Endothelial cell of umbilical vein (primary cell): Measurements from ENCODE around the gene NPPA. TPM values are rescaled to one million over a fixed set of nuclear protein-coding genes. Genes with fewer than 3 reads are reported as not detected.

Source experiments
- BruUV-seq: library from RNA; stranded (reverse); fragments of 400-500 nt; replicated peaks from 2 replicates; lab custom pipeline; 2021; lab: Mats Ljungman, UMichigan
- CTCF ChIA-PET: fragments of 300-600, 350-600 bp; sonication (Branson Sonifier 250); formaldehyde crosslinking; loops from one replicate; lab custom pipeline; 2021; ENCODE audit warnings: antibody characterized with exemption, inconsistent platforms; lab: Charles Lee
- POLR2A ChIA-PET: fragments of 300-600, 350-600 bp; sonication (Branson Sonifier 250); formaldehyde crosslinking; loops from one replicate; lab custom pipeline; 2021; ENCODE audit warnings: antibody characterized with exemption, inconsistent platforms; lab: Charles Lee
- DNase-seq: peaks from one replicate; pipeline ENCODE4 v3.0.0-alpha.2; 2011; ENCODE audit warnings: low read depth, low spot score
- FAIRE-seq: peaks from 2 replicates; lab custom pipeline; 2011; peaks lifted over from hg19 to GRCh38; lab: Jason Lieb, UNC
- H2AFZ ChIP-seq: 2 replicates; pipeline ENCODE4 v1.6.0; 2012; ENCODE audit warnings: low read depth, low read length, control low read depth, inconsistent platforms
- H3K27ac ChIP-seq: 2 replicates; pipeline ENCODE4 v1.5.1; 2011; ENCODE audit warnings: low read depth, mild to moderate bottlenecking, control low read depth, low read length, moderate library complexity; ENCODE audit not compliant: insufficient read depth
- H3K27me3 ChIP-seq, 2 experiments: 2 replicates each; pipeline versions ENCODE4 v1.6.0 to v1.6.1; 2011; ENCODE audit warnings: low read length in 2 of 2, mixed read lengths in 1 of 2; ENCODE audit not compliant: control insufficient read depth in 2 of 2, insufficient read depth in 2 of 2
- H3K36me3 ChIP-seq, 2 experiments: 2 replicates in 1 of 2; 3 replicates in 1 of 2; pipeline ENCODE4 v1.5.1; 2011; ENCODE audit warnings: low read length in 2 of 2, mild to moderate bottlenecking in 1 of 2, moderate library complexity in 1 of 2; ENCODE audit not compliant: control insufficient read depth in 2 of 2, insufficient read depth in 2 of 2; ENCODE audit errors: extremely low read depth in 1 of 2
- H3K4me1 ChIP-seq: 3 replicates; pipeline ENCODE4 v1.5.1; 2011; ENCODE audit warnings: mild to moderate bottlenecking, low read length; ENCODE audit not compliant: control insufficient read depth, insufficient read depth; ENCODE audit errors: extremely low read depth
- H3K4me2 ChIP-seq: 2 replicates; pipeline ENCODE4 v1.6.1; 2011; ENCODE audit warnings: low read length, control low read depth, mixed read lengths; ENCODE audit not compliant: insufficient read depth
- H3K4me3 ChIP-seq, 3 experiments: fragments of 200-600 bp in 1 of 3; sonication (generic), shearing (Covaris generic) in 1 of 3; replicated peaks in 1 of 3; 2 replicates each; pipeline ENCODE4 v1.5.1; 2011 to 2016; ENCODE audit warnings: control low read depth in 3 of 3, low read length in 3 of 3, mild to moderate bottlenecking in 2 of 3, inconsistent platforms in 1 of 3, low read depth in 1 of 3, moderate library complexity in 1 of 3; ENCODE audit not compliant: insufficient read depth in 1 of 3
- H3K79me2 ChIP-seq: 2 replicates; pipeline ENCODE4 v1.6.0; 2012; ENCODE audit warnings: low read length, inconsistent platforms; ENCODE audit not compliant: control insufficient read depth, insufficient read depth
- H3K9ac ChIP-seq: replicated peaks from 2 replicates; pipeline ENCODE3; 2011; ENCODE audit warnings: low read length, control low read depth; ENCODE audit not compliant: insufficient read depth; ENCODE audit errors: extremely low read depth
- H3K9me1 ChIP-seq: replicated peaks from 3 replicates; pipeline ENCODE4 v1.6.0; 2011; ENCODE audit warnings: mild to moderate bottlenecking, low read length; ENCODE audit not compliant: control insufficient read depth, insufficient read depth; ENCODE audit errors: extremely low read depth
- H3K9me3 ChIP-seq: replicated peaks from 2 replicates; pipeline ENCODE4 v1.5.1; 2012; ENCODE audit warnings: low read length, inconsistent platforms; ENCODE audit not compliant: control insufficient read depth, insufficient read depth
- H4K20me1 ChIP-seq: replicated peaks from 2 replicates; pipeline ENCODE3; 2011; ENCODE audit warnings: mild to moderate bottlenecking, low read length; ENCODE audit not compliant: control insufficient read depth, insufficient read depth; ENCODE audit errors: extremely low read depth
- EZH2 ChIP-seq: IDR thresholded peaks from 2 replicates; pipeline ENCODE4 v1.6.1; 2012; ENCODE audit warnings: borderline replicate concordance, low read depth, mild to moderate bottlenecking, moderate library complexity, low read length, inconsistent platforms; ENCODE audit not compliant: severe bottlenecking
- FOS ChIP-seq: IDR thresholded peaks from 2 replicates; pipeline ENCODE4 v1.6.1; 2011; ENCODE audit warnings: mild to moderate bottlenecking, low read length, moderate library complexity, borderline replicate concordance; ENCODE audit not compliant: insufficient read depth
- GATA2 ChIP-seq: IDR thresholded peaks from 2 replicates; pipeline ENCODE4 v1.7.0; 2011; ENCODE audit warnings: low read depth, mild to moderate bottlenecking, moderate library complexity, mixed read lengths, low read length; ENCODE audit not compliant: insufficient read length, insufficient read depth
- JUN ChIP-seq: IDR thresholded peaks from 2 replicates; pipeline ENCODE4 v1.6.1; 2011; ENCODE audit warnings: borderline replicate concordance, low read depth; ENCODE audit not compliant: insufficient read length, insufficient read depth
- MAX ChIP-seq: IDR thresholded peaks from 2 replicates; pipeline ENCODE4 v1.6.1; 2011; ENCODE audit not compliant: insufficient read depth, insufficient read length
- MYC ChIP-seq: IDR thresholded peaks from one replicate; pipeline ENCODE4 v1.6.1; 2011; ENCODE audit warnings: mild to moderate bottlenecking, low read depth, low read length
- POLR2A ChIP-seq: IDR thresholded peaks from 2 replicates; pipeline ENCODE4 v1.6.1; 2012; ENCODE audit warnings: low read depth, mild to moderate bottlenecking, control low read depth, low read length
- POLR2AphosphoS5 ChIP-seq: IDR thresholded peaks from 2 replicates; pipeline ENCODE4 v1.6.1; 2012; ENCODE audit warnings: low read depth, mild to moderate bottlenecking, control low read depth, low read length, moderate library complexity; ENCODE audit not compliant: insufficient read depth
- dilution Hi-C: fragments of 300-500 bp; cut with MboI; formaldehyde crosslinking; loops from one replicate; pipeline ENCODE4 v1.15.0; 2019; ENCODE audit warnings: low sequenced_read_pairs; ENCODE audit not compliant: extremely low pct_ligation_motif_present
- intact Hi-C: fragments of 100-400 bp; cut with micrococcal nuclease; formaldehyde crosslinking; loops from one replicate; pipeline ENCODE4 v1.10.0; 2022
- polyA plus RNA-seq, 4 experiments: library from polyadenylated mRNA; depleted of rRNA in 3 of 4; stranded (reverse) in 3 of 4; unstranded in 1 of 4; fragments of >200 nt; gene quantifications; 2 replicates each; pipeline versions ENCODE4 v1.2.1 to v1.2.3, GENCODE V29; 2011 to 2012; ENCODE audit warnings: missing spikeins in 1 of 4
- total RNA-seq: library from RNA; stranded (reverse); gene quantifications from 2 replicates; pipeline ENCODE4 v1.2.3, GENCODE V29; 2021
- TF ChIP-seq, protein P1 (sequence below), 2 donors: IDR thresholded peaks; 1 replicate in 1 of 2; 2 replicates in 1 of 2; pipeline ENCODE4 v1.5.1; 2011; ENCODE audit warnings: low read length in 2 of 2, mild to moderate bottlenecking in 2 of 2, moderate library complexity in 2 of 2, control low read depth in 1 of 2, inconsistent platforms in 1 of 2, low read depth in 1 of 2; ENCODE audit not compliant: insufficient read depth in 1 of 2; ENCODE audit errors: extremely low read depth in 1 of 2

The NPPA gene
- total and polyA plus RNA-seq, 2 donors (not counting 3 experiments of a cell fraction or from before 2014, with no cell fraction given), result not detected

DNA sequence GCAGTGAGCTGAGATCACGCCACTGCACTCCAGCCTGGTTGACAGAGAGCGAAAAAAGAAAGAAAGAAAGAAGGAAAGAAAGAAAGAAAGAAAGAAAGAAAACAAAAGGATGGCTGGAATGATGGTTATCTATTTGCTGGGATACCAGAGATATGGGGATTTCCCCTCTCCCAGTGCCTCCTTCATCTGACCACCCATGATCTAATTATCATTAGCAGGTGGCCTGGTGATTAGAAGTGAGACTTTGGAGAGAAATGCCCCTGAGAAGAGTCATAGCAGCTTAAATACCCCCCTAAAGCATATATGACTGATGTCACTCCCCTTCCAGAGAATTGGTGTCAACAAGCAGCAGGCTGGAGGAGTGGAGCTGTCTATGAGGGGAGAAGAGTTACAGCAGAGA is 12.5 kb upstream of the NPPA start:
- FAIRE-seq (no peak), DNase-seq (no peak)
- TF ChIP-seq POLR2AphosphoS5 (no peak), POLR2A (no peak), MYC (no peak), JUN (no peak), GATA2 (no peak), EZH2 (no peak), FOS (no peak), MAX (no peak)
- TF ChIP-seq, protein P1, sequence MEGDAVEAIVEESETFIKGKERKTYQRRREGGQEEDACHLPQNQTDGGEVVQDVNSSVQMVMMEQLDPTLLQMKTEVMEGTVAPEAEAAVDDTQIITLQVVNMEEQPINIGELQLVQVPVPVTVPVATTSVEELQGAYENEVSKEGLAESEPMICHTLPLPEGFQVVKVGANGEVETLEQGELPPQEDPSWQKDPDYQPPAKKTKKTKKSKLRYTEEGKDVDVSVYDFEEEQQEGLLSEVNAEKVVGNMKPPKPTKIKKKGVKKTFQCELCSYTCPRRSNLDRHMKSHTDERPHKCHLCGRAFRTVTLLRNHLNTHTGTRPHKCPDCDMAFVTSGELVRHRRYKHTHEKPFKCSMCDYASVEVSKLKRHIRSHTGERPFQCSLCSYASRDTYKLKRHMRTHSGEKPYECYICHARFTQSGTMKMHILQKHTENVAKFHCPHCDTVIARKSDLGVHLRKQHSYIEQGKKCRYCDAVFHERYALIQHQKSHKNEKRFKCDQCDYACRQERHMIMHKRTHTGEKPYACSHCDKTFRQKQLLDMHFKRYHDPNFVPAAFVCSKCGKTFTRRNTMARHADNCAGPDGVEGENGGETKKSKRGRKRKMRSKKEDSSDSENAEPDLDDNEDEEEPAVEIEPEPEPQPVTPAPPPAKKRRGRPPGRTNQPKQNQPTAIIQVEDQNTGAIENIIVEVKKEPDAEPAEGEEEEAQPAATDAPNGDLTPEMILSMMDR (IDR thresholded peaks at IDR 0.05; ENCODE audit: extremely low read depth in 1 of 2, insufficient read depth in 1 of 2, low read depth in 1 of 2, low read length in 2 of 2), result no peak
- Histone ChIP-seq H3K36me3 (no peaks in the 10 kb centered on the region), H3K4me2 (no peak overlapping the region), H3K9ac (no peak overlapping the region), H3K27me3 (peaks cover 18 to 20% of the 10 kb centered on the region in 2 experiments), H3K4me1 (no peaks in the 10 kb centered on the region), H3K27ac (no peak overlapping the region), H4K20me1 (no peaks in the 10 kb centered on the region), H3K9me1 (no peaks in the 10 kb centered on the region), H3K4me3 (no peak overlapping the region), H2AFZ (no peak overlapping the region), H3K79me2 (no peaks in the 10 kb centered on the region), H3K9me3 (no peaks in the 10 kb centered on the region)
- POLR2A ChIA-PET, result no interaction called here
- intact Hi-C loops, result no loop called here
- dilution Hi-C loops, result no loop called here
- CTCF ChIA-PET, result interaction anchor here (1.9 kb wide), 1 partner anchor 13 kb away, joined by 5 read pairs; the partner anchor contains the start of gene NPPA
- BruUV-seq, result no TSS peak
